Sciatic nerve (tissue), 2 donors: ENCODE results near the gene TRMT6. TPM values are rescaled to one million over a fixed set of nuclear protein-coding genes. Genes with fewer than 3 reads are reported as not detected.

Experiments
- ATAC-seq: fragments of 200-7000 bp; cut with Tn5 transposase; one replicate; pipeline ENCODE4 v1.9.1; 2020; ENCODE audit warnings: mild to moderate bottlenecking, moderate library complexity
- DNase-seq: peaks from one replicate; pipeline ENCODE4 v3.0.0-alpha.2; 2020; ENCODE audit warnings: low spot score
- intact Hi-C: fragments of 100-400 bp; cut with DNase I; formaldehyde crosslinking; loops from one replicate; pipeline ENCODE4 v1.14.2; 2022
- total RNA-seq: library from RNA; stranded (reverse); fragmentation: NEBNext Ultra II Directional; extraction: Animal tissue kit (Norgen Biotek cat#: 25700); gene quantifications from one replicate; pipeline ENCODE4 v1.2.1, GENCODE V29; 2021
- donor health status: DM: no; HTN: no; CAD: no.
- donor health status: DM: no; HTN: no; CAD: no.

Gene TRMT6
- total RNA-seq, 1 donor from 2014 or later: 9.3 TPM

DNA sequence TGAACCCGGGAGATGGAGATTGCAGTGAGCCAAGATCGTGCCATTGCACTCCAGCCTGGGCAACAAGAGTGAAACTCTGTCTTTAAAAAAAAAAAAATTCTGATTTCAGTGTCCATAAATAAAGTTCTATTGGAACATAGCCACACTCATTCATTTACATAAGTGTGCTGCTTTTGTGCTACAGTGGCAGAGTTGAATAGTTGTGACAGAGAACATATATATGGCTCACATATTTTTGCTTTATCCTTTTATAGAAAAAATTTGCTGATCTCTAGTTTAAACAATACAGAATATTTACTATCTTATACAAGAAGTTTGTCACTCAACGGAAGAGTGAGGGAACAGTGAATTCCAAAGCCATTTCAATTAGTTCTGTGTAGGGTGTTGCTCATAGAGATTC lies 18.1 kb upstream of the TRMT6 start:
- intact Hi-C loops: no loop called here

DNA sequence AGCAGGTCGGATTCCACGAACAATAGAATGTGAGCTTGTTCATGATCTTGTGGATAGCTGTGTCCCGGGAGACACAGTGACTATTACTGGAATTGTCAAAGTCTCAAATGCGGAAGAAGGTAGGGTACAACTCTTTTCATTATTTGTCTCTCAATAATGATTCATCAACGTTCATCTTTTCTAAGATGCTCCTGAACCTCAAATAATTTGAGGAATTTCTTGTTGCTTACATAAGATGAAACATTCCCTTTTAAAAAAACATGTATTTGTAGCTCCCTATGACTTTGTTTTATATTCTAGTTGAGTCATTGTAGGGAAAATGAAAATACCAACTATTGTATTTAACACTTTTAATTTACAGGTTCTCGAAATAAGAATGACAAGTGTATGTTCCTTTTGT lies 17.1 kb upstream of the TRMT6 start:
- intact Hi-C loops: no loop called here
- DNase-seq (no peak), ATAC-seq (no peak)

More for the DNA sequence above, 18.1 kb upstream of the TRMT6 start:
- DNase-seq (no peak), ATAC-seq (no peak)

DNA sequence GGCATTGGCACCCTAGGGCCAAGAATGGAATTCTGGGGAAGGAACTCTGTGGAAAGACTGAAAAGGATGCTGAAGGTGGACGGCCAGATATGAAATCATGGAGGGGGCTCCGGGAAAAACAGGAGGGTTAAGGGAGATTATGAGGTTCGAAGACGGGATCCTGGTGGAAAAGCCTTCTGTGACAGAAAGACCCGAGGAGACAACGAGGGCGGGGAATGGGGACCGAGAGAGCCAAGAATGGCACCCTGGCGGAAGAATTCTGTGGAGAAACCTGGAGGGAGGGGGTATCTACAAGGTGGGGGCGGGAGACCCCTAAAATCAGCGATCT lies 426 bp downstream of the TRMT6 start:
- ATAC-seq: no peak
- intact Hi-C loops: no loop called here

DNA sequence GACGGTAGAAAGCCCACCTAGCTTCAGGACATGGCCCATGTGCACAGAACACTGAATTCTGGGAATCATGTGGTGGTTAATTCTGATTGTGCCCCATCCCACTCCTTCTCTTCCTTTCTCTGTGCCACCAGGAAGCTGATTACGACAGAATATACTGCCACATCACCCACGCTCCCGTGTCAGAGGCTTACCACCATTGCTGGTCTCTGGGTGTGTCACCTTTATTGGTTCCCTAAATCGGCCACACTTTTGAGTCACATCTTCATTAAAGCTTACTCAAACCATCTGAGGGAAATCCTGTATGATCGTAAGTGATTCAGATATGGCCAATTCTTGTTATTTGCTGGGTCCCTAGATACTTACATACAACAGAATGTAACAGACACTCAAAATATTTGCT lies 3.1 kb downstream of the TRMT6 start:
- DNase-seq: no peak
- no peak for ATAC-seq
- intact Hi-C loops: no loop called here

More for the DNA sequence above, 426 bp downstream of the TRMT6 start:
- no peak for DNase-seq

DNA sequence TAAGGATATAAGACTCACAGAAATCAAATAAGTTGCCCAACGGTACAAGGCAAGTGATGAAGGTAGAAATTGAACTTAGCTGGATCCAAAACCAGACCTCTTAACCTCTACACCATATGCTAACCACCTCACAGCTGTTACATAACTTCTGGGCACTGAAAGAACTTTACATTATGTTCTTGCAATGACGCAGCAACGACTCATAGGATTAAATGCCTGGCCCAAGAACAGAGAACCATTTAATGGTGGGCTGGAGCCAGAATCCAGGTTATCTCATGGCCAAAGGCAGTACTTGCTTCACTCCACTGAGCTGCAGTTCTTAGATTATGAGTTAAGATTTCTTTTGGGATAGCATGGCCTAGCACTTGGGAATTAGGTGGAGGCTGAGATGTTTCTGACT lies 4.4 kb downstream of the TRMT6 start:
- DNase-seq (no peak), ATAC-seq (no peak)
- intact Hi-C loops: no loop called here

DNA sequence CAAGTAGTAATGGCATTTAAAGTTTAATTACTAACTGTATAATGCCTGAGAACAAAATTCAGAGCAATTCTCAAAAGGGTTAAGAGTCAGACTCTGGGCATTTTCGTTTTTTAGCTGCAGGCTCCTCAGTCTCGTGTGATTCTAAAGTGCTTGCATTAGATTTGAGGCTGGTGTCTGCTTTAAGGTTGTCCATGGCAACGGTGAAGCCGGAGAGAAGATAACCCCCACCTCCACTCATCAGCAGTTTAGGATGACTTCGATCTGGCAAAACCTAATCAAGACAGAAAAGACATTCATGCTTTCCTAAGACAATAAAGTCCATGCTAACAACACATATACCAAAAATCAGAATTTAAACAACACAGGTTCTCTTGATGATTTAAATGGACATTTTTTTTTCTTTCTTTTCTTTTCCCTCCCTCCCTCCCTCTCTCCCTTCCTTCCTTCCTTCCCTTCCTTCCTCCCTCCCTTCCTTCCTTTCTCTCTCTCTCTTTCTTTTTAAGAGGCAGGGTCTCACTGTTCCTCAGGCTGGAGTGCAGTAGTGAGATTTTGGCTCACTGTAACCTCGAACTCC lies 11.8 kb downstream of the TRMT6 start:
- no peak for ATAC-seq
- intact Hi-C loops: no loop called here
- no peak for DNase-seq

DNA sequence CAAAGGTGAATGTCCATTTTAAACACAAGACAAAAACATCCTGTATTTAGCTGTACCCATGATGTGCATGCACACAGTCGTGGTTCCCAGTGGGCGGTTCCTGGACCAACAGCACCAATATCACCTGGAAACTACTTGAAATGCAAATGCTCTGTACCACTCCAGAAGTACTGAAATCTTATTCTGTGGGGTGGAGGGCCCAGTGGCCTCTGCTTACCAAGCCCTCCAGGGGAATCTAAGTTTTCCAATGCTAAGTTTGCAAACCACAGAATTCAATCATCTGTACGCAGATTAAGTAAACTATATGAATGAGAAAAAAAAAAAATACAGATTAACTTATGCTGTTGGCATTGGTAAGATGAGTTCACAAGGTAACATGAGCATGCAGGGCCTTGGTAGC lies 14.1 kb downstream of the TRMT6 start:
- no peak for DNase-seq
- intact Hi-C loops: no loop called here

DNA sequence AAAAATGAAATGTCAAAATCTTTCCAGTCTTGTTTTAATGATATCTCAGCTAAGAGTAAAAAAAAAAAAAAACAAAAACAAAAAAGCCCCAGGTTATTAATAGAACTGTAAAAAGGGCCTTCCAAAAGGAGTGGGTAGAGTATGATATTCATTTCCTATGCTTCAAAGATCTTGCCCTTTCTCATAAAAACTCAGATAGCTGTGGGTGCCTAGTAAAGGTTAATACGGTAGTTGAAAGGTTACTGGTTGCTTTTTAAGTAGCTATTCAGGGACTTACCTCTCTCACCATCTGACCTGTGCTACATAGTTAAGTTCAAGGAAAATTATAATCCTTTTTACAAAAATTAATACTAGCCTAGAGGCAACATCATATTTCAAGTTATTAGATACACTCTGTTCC lies 14.9 kb downstream of the TRMT6 start:
- no peak for DNase-seq
- intact Hi-C loops: no loop called here
- no peak for ATAC-seq

More for the DNA sequence above, 14.1 kb downstream of the TRMT6 start:
- no peak for ATAC-seq

DNA sequence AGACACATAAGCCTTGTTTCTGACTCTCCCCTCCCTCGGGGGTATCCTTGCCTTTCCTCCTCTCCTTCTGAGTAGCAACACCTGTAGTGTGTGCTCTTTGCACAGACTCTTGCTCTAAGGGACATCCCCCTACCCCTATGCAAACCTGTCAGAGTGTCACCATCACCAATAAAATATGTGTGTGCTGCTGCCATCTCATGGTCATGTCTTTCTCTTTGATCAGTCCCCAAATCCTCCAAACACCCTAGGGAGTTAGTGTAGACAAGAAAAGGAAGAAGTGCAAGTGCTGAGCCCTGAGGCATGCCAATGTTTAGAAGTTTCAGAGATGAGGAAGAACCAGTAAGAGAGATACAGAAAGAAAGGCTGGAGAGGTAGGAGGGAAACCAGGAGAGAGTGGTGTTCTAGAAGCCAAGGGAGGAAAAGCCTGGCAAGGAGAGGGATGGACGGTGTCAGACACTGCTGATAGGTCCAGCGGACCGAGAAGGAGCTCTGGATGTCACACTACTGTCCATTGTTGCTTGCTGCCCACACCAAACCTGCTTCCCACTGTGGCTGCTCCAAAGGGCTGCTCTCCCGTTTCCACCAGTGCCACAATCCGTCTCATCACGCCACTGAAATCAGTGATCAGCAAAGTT lies 16.4 kb downstream of the TRMT6 start:
- no peak for DNase-seq
- no peak for ATAC-seq

DNA sequence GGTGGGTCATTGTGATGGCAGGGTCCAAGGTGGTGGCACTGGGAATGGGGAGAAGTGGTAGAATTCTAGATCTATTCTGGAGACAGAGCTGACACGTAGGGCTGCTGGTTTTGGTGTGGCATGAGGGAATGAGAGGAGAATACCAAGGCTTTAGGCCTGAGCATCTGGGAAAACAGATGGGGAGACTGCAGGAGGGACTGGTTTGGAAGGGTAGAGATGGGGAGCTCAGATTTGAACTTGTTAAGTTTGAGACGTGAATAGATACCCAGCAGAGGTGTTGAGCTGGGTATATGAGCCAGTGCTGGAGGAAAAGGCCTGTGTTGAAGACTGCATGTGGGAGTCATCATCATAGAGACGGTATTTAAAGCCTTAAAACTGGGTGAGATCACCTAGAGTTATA lies 17.5 kb downstream of the TRMT6 start:
- DNase-seq: no peak
- ATAC-seq: no peak
- intact Hi-C loops: no loop called here

More for the DNA sequence above, 16.4 kb downstream of the TRMT6 start:
- intact Hi-C loops: no loop called here

DNA sequence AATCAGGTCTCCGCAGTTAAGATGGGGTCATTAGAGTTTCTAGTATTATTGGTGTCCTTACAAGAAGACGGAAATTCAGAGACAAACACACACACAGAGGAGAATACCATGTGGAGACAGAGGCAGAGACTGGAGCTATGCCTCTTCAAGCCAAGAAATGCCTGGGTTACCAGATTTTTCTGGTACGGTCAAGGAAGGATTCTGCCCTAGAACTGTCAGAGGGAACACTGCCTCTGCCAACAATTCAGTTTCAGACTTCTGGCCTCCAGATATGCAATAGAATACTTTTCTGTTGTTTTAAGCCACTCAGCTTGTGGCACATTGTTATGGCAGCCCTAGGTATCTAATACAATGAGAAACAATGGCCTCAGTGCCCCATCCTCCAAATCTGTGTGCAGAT lies 18.9 kb downstream of the TRMT6 start:
- intact Hi-C loops: no loop called here
- DNase-seq: no peak
- no peak for ATAC-seq

DNA sequence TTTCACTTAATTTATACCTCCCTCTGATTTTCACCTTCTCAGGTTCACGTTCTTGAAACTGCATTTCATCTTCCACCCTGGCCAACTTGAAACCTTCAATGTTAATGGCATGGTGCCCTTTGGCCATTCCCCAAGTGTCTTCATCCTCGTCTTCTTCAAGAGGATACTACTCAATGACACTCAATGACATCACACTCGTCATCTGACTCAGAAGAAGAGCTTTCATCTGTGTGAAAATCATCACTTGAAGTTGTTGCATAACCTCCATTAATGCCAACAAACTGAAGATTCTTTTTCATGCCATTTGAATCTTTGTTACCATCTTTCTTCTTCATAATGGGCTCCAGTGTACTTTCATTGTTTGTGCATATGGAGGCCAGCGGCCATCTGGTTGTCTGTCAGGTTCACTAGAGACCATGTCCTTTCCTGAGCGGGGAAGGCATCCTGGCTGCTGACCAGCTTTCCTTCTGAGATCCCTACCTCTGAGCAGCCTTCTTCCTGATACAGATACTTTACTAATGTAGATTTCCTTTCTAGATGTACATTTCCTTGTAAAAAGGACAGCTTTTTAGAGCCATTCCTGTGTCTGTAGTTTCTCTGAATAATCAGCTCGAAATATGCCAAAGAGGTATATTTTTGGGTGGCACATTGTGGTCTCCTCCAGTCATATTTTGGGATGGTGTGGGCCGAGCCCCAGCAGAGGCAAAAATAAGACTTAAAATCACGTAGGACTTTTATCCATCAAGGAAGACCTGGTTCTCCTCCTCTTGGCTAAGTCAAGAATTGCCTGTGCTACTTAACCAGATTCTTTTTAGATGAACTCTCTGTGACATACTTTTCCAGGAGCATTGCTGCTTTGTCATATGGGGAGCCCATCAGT lies 21.3 kb downstream of the TRMT6 start:
- DNase-seq: no peak
- intact Hi-C loops: no loop called here
- no peak for ATAC-seq

DNA sequence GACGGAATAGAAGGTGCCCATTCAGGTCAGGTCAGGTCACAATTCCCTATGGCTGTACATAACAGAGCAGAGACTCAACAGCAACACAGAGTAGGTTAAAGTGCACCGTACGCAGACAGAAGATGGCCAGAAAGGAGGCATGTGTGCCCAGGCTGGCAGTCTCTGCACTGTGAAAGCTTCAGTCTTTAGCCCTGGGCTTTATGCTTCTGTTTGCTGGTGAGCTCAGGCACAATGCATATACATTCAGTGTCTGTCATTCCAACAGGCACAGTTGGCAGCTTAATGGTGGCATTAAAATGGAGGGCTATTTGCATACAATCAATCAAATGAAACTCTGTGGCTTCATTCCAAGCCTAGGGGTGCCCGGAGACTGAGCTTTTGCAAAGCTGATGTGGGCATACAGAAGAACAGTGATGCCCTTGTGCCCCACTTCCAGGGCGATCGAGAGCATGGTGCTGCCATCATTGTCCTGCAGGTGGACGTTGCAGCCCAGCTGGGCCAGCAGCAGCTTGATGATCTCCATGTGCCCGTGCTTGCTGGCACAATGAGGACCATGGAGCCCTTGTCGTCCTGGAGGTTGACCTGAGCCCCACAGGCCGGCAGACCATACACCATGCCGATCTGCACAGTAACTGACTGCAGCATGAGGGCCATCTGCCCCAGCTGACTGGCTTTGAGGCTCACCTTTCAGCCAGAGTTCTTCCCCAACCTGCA lies 22.4 kb downstream of the TRMT6 start:
- intact Hi-C loops: no loop called here
- DNase-seq (no peak), ATAC-seq (no peak)

DNA sequence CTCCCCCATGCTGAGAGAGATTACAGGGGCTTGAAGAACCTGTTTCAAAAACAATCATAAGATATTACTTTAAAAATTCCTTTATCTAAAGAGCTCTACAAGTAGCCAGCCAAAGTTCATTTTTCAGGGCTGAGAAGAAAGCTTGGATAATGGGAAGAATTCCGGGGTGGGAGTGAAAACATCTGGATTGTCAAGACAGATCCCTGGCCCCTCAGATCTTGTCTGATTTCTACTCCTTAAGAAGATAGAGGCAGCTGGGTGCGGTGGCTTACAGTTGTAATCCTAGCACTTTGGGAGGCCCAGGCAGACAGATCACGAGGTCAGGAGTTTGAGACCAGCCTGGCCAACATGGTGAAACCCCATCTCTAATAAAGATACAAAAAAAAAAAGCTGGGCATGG lies 24.8 kb downstream of the TRMT6 start:
- intact Hi-C loops: no loop called here
- no peak for DNase-seq

DNA sequence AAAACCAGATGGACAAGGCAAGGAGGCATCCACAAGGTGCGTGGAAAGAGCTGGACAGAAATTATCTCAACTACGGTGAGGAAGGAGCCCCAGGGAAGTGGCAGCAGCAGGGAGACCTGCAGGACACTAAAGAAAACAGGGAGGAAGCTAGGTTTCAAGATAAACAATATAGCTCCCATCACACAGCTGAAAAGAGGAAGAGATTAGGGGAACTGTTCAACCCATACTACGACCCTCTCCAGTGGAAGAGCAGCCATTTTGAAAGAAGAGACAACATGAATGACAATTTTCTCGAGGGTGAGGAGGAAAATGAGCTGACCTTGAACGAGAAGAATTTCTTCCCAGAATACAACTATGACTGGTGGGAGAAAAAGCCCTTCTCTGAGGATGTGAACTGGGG lies 26.8 kb downstream of the TRMT6 start:
- DNase-seq (no peak), ATAC-seq (no peak)
- intact Hi-C loops: no loop called here

More for the DNA sequence above, 24.8 kb downstream of the TRMT6 start:
- no peak for ATAC-seq

DNA sequence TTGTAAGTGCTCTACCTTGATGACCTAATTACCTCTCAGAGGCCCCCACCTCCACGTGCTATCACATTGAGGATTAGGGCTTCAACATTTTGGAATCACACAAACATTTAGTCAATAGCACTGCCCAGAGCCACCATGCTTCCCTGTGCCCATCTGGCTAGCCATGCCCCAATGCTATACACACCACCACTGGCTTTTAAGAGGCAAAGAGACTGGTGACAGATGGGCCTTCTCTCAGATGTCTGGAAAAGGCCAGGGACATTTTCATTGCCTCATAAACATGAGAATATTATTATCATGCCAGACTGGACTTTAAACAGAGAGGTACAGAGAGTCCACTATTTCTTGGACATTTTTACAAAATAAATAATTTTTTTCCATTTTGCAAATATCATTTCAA lies 29.8 kb downstream of the TRMT6 start:
- ATAC-seq: no peak
- intact Hi-C loops: no loop called here
- DNase-seq: no peak

DNA sequence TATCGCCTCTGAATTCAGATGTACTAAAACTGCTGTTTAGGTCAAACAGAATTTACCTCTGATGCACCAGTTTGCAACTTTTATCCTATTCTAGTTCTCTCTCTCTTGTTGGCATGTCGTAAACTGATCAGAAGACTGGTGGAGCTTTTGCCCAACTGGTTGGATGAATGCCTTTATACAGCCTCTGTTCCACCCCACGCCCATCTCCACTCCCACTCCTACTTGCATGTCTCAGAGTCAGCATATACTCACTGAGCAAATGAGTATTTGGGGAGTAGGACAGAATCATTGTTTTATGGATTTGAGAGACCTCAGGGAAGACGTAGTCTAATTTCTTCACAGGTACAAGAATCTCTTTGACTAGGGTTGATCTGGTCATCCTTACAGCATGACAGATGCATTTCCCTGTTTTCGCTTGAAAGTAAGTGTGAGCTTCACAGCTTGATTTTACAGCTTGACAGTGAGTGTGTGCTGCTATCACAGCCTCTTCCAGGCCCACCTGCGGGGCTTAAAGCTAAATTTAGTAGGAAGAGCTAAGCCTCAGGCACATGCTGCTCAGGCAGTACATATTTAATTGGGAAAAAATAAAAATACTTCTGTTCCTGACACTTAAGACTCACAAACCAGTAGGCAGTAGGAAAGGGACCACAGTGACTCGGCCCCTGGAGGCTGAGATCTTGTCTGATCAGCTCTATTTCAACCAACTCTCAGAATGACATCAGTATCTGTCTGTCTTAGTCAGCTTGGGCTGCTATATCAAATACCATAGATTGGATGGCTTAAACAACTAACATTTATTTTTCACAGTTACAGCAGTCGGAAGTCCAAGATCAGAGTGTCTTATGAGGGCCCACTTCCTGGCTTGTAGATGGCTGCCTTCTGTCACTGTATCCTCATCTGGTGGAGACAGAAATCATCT lies 30.4 kb downstream of the TRMT6 start:
- intact Hi-C loops: no loop called here
- no peak for DNase-seq
- no peak for ATAC-seq

DNA sequence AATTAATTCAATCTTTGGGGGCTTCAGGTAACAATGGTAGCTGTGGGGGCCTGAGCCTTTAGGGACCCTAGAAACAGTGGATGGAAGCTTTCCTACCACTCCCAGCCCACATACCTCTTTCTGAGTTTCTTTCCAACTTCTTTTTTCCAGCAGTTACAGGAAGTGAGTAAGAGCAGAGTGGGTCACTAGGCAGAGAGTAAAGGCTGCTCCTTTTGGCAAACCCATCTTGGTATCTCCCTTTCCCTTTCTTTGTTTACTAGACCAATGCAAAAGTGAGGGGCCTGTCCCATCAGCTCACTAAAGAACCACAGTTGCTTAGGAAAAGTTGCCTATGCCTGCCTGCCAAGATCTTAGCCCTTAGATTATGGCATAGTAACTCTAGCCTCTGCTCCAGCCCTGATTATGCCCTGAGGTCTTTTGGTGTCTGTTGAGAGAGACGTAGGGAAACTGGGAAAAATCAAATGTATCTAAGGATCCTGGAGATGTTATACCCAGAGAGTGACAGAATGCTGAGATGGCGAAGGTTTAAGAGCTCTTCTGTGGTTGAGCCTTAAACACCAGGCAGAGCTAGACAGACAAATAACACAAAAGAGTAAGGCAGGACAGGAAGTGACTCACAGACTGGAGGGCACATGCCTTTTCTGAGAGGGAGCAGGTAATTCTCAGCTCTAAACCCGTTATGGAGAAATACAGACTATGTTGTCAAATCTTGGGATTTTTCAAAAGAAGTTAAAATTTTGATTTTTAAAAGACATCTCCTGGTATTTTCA lies 31.3 kb downstream of the TRMT6 start:
- intact Hi-C loops: no loop called here
- ATAC-seq (no peak), DNase-seq (no peak)
